CD4-positive, alpha-beta memory T cell (primary cell): ENCODE measurements around the gene GNPTAB. TPM values are rescaled to one million over a fixed set of nuclear protein-coding genes. Genes with fewer than 3 reads are reported as not detected.

Experiments
- CTCF ChIA-PET: fragments of 350-600 bp; sonication (Branson Sonifier 250); formaldehyde crosslinking; loops from one replicate; lab custom pipeline; 2021; ENCODE audit warnings: inconsistent platforms; ENCODE audit not compliant: partially characterized antibody; lab: Charles Lee
- POLR2A ChIA-PET: fragments of 350-600 bp; sonication (Branson Sonifier 250); formaldehyde crosslinking; loops from one replicate; lab custom pipeline; 2021; ENCODE audit not compliant: partially characterized antibody; lab: Charles Lee
- DNase-seq, 5 donors: peaks; one replicate each; pipeline versions ENCODE4 v3.0.0 to v3.0.0-alpha.2; 2020 to 2022; ENCODE audit warnings: mixed read lengths in 1 of 5
- H3K27ac ChIP-seq: one replicate; pipeline ENCODE4 v1.7.0; 2013; ENCODE audit warnings: low read depth, low read length
- H3K27me3 ChIP-seq: 2 replicates; pipeline ENCODE4 v1.7.0; 2013; ENCODE audit warnings: mild to moderate bottlenecking, low read length, moderate library complexity; ENCODE audit not compliant: insufficient read depth
- H3K36me3 ChIP-seq: 2 replicates; pipeline ENCODE4 v1.7.0; 2013; ENCODE audit warnings: mild to moderate bottlenecking, low read length, moderate library complexity; ENCODE audit not compliant: insufficient read depth
- H3K4me1 ChIP-seq: 2 replicates; pipeline ENCODE4 v1.7.0; 2013; ENCODE audit warnings: mild to moderate bottlenecking, low read length, moderate library complexity; ENCODE audit not compliant: insufficient read depth
- H3K4me3 ChIP-seq, 2 donors: one replicate each; pipeline ENCODE4 v1.7.0; 2013; ENCODE audit warnings: low read length in 2 of 2, mild to moderate bottlenecking in 1 of 2
- H3K9me3 ChIP-seq, 2 donors: one replicate each; pipeline ENCODE4 v1.7.0; 2013; ENCODE audit warnings: low read length in 2 of 2, control low read depth in 1 of 2; ENCODE audit not compliant: control insufficient read depth in 1 of 2
- H3K27ac Mint-ChIP-seq, 7 donors: one replicate each; pipeline ENCODE4 v1.8.0; 2020 to 2021; ENCODE audit warnings: mixed read lengths in 7 of 7, mild to moderate bottlenecking in 6 of 7, inconsistent platforms in 3 of 7, moderate library complexity in 3 of 7
- H3K27me3 Mint-ChIP-seq, 2 donors: one replicate each; pipeline ENCODE4 v1.8.0; 2020 to 2021; ENCODE audit warnings: mixed read lengths in 2 of 2
- H3K36me3 Mint-ChIP-seq, 2 donors: one replicate each; pipeline ENCODE4 v1.8.0; 2020 to 2021; ENCODE audit warnings: mixed read lengths in 2 of 2, inconsistent platforms in 1 of 2, mild to moderate bottlenecking in 1 of 2
- H3K4me1 Mint-ChIP-seq, 4 donors: one replicate each; pipeline ENCODE4 v1.8.0; 2020 to 2021; ENCODE audit warnings: mixed read lengths in 4 of 4, mild to moderate bottlenecking in 1 of 4
- H3K4me3 Mint-ChIP-seq, 8 donors: one replicate each; pipeline ENCODE4 v1.8.0; 2020 to 2021; ENCODE audit warnings: mixed read lengths in 8 of 8, mild to moderate bottlenecking in 7 of 8, moderate library complexity in 6 of 8, inconsistent platforms in 3 of 8
- H3K9me3 Mint-ChIP-seq, 8 donors: one replicate each; pipeline ENCODE4 v1.8.0; 2020 to 2021; ENCODE audit warnings: mixed read lengths in 8 of 8, mild to moderate bottlenecking in 5 of 8, inconsistent platforms in 3 of 8, moderate library complexity in 1 of 8
- intact Hi-C: fragments of 100-400 bp; cut with micrococcal nuclease; formaldehyde crosslinking; loops from one replicate; pipeline ENCODE4 v1.15.1; 2023
- polyA plus RNA-seq, 2 donors: library from polyadenylated mRNA; unstranded; fragments of 300-500 nt; fragmentation: Illumina TruSeq; gene quantifications; one replicate each; pipeline ENCODE4 v1.2.3, GENCODE V29; 2021
- total RNA-seq, 2 experiments: library from RNA; stranded (reverse); gene quantifications; one replicate each; pipeline ENCODE4 v1.2.3, GENCODE V29; 2021

The GNPTAB gene
- total and polyA plus RNA-seq, 4 experiments from 2014 or later: 15.3 to 42.8 (median 34.1) TPM

DNA sequence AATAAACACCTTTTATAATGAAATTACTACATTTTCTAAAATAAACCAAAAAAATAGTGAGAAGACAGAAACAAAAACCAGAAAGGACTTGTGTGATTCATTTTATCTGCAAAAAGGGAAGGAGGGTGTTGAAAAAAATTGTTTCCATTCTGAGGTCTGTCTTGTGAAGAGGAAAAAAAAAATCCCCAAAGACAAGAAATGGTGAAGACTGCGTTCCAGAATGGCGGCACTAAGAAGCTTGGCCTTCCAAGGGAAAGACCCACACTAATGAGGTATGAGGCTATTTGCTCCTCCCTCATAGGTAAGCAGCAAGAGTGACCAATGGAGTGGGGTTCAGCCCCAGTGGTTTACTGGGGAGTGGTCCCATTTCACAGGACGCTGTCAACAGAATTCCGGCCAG lies 35.0 kb downstream of the GNPTAB start:
- no peaks in the 10 kb centered on the region for H3K9me3 ChIP-seq
- Mint-ChIP-seq H3K4me3 (no peak overlapping the region), H3K27me3 (no peaks in the 10 kb centered on the region), H3K36me3 (peaks cover 11 to 20% of the 10 kb centered on the region in 2 donors), H3K9me3 (no peaks in the 10 kb centered on the region), H3K4me1 (peaks cover 18 to 19% (median 19%) of the 10 kb centered on the region in 4 donors), H3K27ac (peak overlapping the region in 1 of 7 donors; percentile 23)
- no peaks in the 10 kb centered on the region for H3K27me3 ChIP-seq
- no peak overlapping the region for H3K4me3 ChIP-seq
- no peak overlapping the region for H3K27ac ChIP-seq
- peaks cover 5% of the 10 kb centered on the region for H3K4me1 ChIP-seq
- intact Hi-C loops: no loop called here
- H3K36me3 ChIP-seq: no peaks in the 10 kb centered on the region
- ChIA-PET POLR2A (no interaction called here), CTCF (interaction anchor here (10.3 kb wide), 1 partner anchor 33 kb away, joined by 74 read pairs; the partner anchor contains the start of gene GNPTAB)
- DNase-seq: no peak

GRCh38 chr12:101795013-101795412 lies 35.7 kb downstream of the GNPTAB start:
- intact Hi-C loops: no loop called here
- Mint-ChIP-seq H3K4me3 (no peak overlapping the region), H3K36me3 (peaks cover 17 to 24% of the 10 kb centered on the region in 2 donors), H3K27ac (no peak overlapping the region), H3K27me3 (no peaks in the 10 kb centered on the region), H3K4me1 (peaks cover 18 to 19% (median 19%) of the 10 kb centered on the region in 4 donors), H3K9me3 (no peaks in the 10 kb centered on the region)
- H3K4me3 ChIP-seq: no peak overlapping the region
- no peak overlapping the region for H3K27ac ChIP-seq
- no peaks in the 10 kb centered on the region for H3K9me3 ChIP-seq
- DNase-seq: no peak
- ChIA-PET CTCF (interaction anchor here (1.8 to 10.3 kb wide), 3 partner anchors 15 to 45 kb away, joined by 5 to 74 read pairs (median 41); partner anchors contain the start of gene GNPTAB), POLR2A (interaction anchor here (3.6 kb wide), 1 partner anchor 35 kb away, joined by 12 read pairs; the partner anchor contains the start of gene GNPTAB)
- H3K4me1 ChIP-seq: peaks cover 5% of the 10 kb centered on the region
- H3K36me3 ChIP-seq: peaks cover under 1% of the 10 kb centered on the region
- H3K27me3 ChIP-seq: no peaks in the 10 kb centered on the region

GRCh38 chr12:101794574-101794973 lies 36.2 kb downstream of the GNPTAB start:
- intact Hi-C loops: no loop called here
- Mint-ChIP-seq H3K9me3 (peaks cover 0 to 2% (median 0%) of the 10 kb centered on the region in 8 donors), H3K27ac (no peak overlapping the region), H3K36me3 (peaks cover 20 to 28% of the 10 kb centered on the region in 2 donors), H3K4me1 (peaks cover 18% of the 10 kb centered on the region in 4 donors), H3K27me3 (no peaks in the 10 kb centered on the region), H3K4me3 (no peak overlapping the region)
- POLR2A ChIA-PET: interaction anchor here (1.1 to 3.6 kb wide), 2 partner anchors 29 to 36 kb away, joined by 3 to 12 read pairs; partner anchors contain the start of gene GNPTAB
- Histone ChIP-seq H3K9me3 (no peaks in the 10 kb centered on the region), H3K4me1 (peaks cover 5% of the 10 kb centered on the region), H3K27ac (no peak overlapping the region), H3K4me3 (no peak overlapping the region), H3K27me3 (no peaks in the 10 kb centered on the region), H3K36me3 (peaks cover 5% of the 10 kb centered on the region)
- no peak for DNase-seq
- CTCF ChIA-PET: interaction anchor here (1.8 to 10.3 kb wide), 3 partner anchors 15 to 46 kb away, joined by 5 to 74 read pairs (median 41); partner anchors contain the start of gene GNPTAB

DNA sequence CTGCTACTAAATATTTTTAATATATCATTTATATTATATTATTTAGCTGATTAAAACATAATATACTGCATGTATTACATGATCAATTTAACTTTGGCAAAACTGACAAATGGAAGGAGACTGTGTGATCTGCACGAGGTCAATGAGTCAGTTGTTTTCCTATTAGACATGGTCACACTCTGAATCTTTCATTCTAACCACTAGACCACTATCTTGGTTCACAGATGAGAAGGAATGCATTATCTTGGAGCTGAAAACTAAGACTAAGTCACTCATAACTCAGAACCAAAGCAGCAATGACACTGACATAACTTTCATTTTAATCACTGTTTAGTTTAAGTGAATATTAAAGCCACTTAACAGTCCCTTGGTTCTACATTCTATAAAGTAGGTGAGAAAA lies 37.4 kb downstream of the GNPTAB start:
- Histone ChIP-seq H3K9me3 (no peaks in the 10 kb centered on the region), H3K4me1 (peaks cover 5% of the 10 kb centered on the region), H3K27ac (no peak overlapping the region), H3K4me3 (no peak overlapping the region), H3K36me3 (peaks cover 5% of the 10 kb centered on the region), H3K27me3 (no peaks in the 10 kb centered on the region)
- Mint-ChIP-seq H3K4me1 (peaks cover 11 to 18% (median 14%) of the 10 kb centered on the region in 4 donors), H3K9me3 (peaks cover 0 to 2% (median 0%) of the 10 kb centered on the region in 8 donors), H3K4me3 (no peak overlapping the region), H3K36me3 (peaks cover 26 to 37% of the 10 kb centered on the region in 2 donors), H3K27me3 (no peaks in the 10 kb centered on the region), H3K27ac (no peak overlapping the region)
- no peak for DNase-seq
- CTCF ChIA-PET: interaction anchor here (0.6 to 10.3 kb wide), 11 partner anchors 10 to 47 kb away, joined by 3 to 74 read pairs (median 5); partner anchors contain the start of gene GNPTAB
- POLR2A ChIA-PET: interaction anchor here (1.1 to 3.6 kb wide), 2 partner anchors 30 to 37 kb away, joined by 3 to 12 read pairs; partner anchors contain the start of gene GNPTAB
- intact Hi-C loops: no loop called here

- peaks cover 0 to 2% (median 0%) of the 10 kb centered on the region in 8 donors for H3K9me3 Mint-ChIP-seq
- no peak overlapping the region for H3K4me3 ChIP-seq
- H3K27me3 ChIP-seq: no peaks in the 10 kb centered on the region
- ChIA-PET CTCF (interaction anchor here (0.9 to 10.3 kb wide), 10 partner anchors 11 to 48 kb away, joined by 3 to 74 read pairs (median 5); partner anchors contain the start of gene GNPTAB), POLR2A (interaction anchor here (1.0 to 3.6 kb wide), 2 partner anchors 36 to 38 kb away, joined by 3 to 12 read pairs; partner anchors contain the start of gene GNPTAB)
- peaks cover 5% of the 10 kb centered on the region for H3K4me1 ChIP-seq
- no peaks in the 10 kb centered on the region for H3K27me3 Mint-ChIP-seq
- H3K36me3 ChIP-seq: peaks cover 5% of the 10 kb centered on the region
- peaks cover 5 to 13% (median 10%) of the 10 kb centered on the region in 4 donors for H3K4me1 Mint-ChIP-seq
- peak in 1 of 5 donors; percentile 6 for DNase-seq
- no peak overlapping the region for H3K27ac ChIP-seq
- H3K36me3 Mint-ChIP-seq: peaks cover 26 to 41% of the 10 kb centered on the region in 2 donors
- H3K9me3 ChIP-seq: no peaks in the 10 kb centered on the region
- no peak overlapping the region for H3K4me3 Mint-ChIP-seq
- intact Hi-C loops: loop anchor here (1.0 kb wide), 1 partner anchor 39 kb away; no protein-coding TSS in a partner anchor
- peak overlapping the region in 5 of 7 donors; percentile 18 to 77 (median 47) for H3K27ac Mint-ChIP-seq
Measured at GRCh38 chr12:101792046-101792931, 38.5 kb downstream of the GNPTAB start.

DNA sequence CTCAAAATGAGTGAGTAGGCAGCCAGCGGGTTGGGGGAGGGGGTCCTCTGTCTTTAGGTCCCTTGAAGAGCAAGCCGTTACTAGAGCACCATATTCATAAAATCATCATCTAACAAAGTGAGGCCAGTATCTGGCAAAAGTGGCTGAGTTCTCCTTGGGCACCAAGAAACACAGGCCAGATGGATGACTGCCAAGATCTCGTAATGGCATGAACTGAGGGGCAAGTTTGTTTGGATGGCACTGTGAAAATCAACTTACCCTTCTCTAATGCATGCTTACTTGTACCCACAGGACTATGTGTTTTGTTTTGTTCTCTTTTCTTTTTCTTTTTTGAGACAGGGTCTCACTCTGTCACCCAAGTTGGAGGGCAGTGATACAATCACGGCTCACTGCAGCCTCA lies 41.6 kb downstream of the GNPTAB start:
- peak overlapping the region in 1 of 7 donors; percentile 53 for H3K27ac Mint-ChIP-seq
- no peak for DNase-seq
- no peaks in the 10 kb centered on the region for H3K4me1 ChIP-seq
- CTCF ChIA-PET: interaction anchor here (10.3 kb wide), 1 partner anchor 40 kb away, joined by 74 read pairs; the partner anchor contains the start of gene GNPTAB
- H3K9me3 ChIP-seq: no peaks in the 10 kb centered on the region
- no peak overlapping the region for H3K4me3 ChIP-seq
- peaks cover 0 to 2% (median 0%) of the 10 kb centered on the region in 8 donors for H3K9me3 Mint-ChIP-seq
- intact Hi-C loops: no loop called here
- H3K27me3 Mint-ChIP-seq: no peaks in the 10 kb centered on the region
- peaks cover 4 to 10% (median 5%) of the 10 kb centered on the region in 4 donors for H3K4me1 Mint-ChIP-seq
- peaks cover 37 to 52% of the 10 kb centered on the region in 2 donors for H3K36me3 Mint-ChIP-seq
- POLR2A ChIA-PET: no interaction called here
- no peak overlapping the region for H3K27ac ChIP-seq
- H3K27me3 ChIP-seq: no peaks in the 10 kb centered on the region
- H3K4me3 Mint-ChIP-seq: no peak overlapping the region
- peaks cover 9% of the 10 kb centered on the region for H3K36me3 ChIP-seq
